Measurements from ENCODE around the gene ACTL8.

The ACTL8 gene

DNA sequence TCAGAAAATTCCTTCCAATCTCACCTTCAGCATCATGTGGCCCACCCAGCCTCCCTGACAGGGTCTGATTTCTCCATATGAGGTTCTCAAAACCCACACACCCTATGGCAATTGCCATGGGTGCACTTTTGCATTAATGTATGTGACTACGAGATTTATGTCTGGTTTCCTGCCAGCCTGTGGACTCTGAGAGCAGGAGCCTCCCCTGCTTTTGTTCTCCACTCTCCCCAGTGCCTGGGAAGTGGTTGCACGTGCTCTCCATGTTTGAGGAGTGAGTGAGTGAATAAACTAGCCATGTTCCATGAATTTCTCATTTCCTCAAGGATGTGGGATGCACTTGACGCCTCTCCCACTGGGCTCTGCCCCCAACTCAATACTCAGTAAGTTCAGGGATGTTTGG, 91.2 kb downstream of the ACTL8 start:
- DNase-seq (ENCODE audit: low read depth): no peak

DNA sequence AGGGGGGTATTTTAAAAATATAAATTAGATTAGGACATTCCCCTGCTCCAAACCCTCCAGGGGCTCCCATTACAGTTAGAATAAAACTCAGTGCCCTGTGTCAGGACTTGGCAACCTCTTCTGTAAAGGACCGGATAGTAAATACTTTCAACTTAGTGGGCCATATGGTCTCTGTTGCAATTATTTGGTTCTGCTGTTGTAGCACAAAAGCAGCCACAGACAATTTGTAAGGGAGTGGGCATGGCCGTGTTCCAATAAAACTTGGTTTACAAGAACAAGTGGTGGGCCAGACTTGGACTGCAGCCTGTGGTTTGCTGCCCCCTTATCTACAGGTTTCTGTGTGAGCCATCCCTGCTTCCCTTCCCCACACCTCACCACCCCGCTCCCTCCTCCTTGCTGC, 92.0 kb downstream of the ACTL8 start:
- no peak for DNase-seq (ENCODE audit: low read depth)

DNA sequence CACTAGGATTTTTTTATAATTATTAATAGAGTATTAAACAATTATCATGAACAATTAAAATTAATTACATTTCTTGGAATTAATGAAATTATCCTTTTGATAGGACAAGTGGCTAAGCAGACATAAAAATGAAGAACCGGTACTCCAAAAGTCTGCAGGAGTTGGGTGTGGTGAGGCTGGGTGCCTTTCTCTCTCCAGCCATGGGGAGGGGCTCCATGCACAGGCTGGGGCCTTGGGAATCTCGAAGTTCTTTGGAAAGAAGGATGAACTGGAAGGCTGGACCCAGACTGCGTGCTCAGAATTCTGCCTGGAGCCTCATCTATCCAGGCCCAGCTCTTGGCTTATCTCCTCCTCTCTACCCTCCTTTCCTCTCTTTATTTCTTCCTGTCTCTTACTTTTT, 94.1 kb downstream of the ACTL8 start:
- no peak for DNase-seq (ENCODE audit: low read depth)

DNA sequence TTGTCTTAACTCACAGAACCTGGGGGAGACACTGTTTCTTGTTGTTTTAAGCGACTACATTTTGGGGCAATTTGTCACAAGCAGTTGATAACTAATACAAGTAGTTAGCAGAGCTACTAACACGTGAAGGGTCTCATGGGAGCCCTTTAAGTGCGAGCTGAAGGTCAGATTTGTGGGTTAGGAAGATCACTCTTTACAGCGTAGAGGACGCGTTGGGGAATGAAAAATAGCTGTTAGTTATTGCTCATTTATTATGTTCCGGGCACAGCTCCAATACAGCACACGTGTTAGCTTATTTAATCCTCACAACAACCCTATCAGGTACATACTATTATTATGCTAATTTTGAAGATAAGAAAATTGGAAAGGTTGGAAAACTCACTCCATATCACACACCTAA, 95.9 kb downstream of the ACTL8 start:
- DNase-seq (ENCODE audit: low read depth): no peak

DNA sequence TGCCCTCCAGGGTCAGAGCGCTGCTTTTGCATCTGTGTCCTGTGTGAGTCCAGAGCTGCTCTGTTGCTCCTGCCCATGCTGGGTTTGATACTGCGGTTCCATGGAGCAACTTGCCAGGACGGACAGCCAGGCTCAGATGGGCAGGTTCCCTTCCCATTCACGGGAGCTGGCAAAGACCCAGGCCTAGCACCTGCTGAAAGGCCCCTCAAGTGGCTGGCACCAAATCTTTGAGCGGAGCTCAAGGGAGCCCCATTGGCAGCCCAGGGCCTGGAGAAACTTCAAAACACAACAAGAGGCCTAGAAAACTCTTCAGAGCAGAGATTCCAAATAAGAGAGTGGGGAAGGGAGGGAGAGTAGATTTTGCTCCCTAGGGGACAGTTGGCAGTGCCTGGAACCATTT, 97.2 kb downstream of the ACTL8 start:
- no peak for DNase-seq (ENCODE audit: low read depth)

DNA sequence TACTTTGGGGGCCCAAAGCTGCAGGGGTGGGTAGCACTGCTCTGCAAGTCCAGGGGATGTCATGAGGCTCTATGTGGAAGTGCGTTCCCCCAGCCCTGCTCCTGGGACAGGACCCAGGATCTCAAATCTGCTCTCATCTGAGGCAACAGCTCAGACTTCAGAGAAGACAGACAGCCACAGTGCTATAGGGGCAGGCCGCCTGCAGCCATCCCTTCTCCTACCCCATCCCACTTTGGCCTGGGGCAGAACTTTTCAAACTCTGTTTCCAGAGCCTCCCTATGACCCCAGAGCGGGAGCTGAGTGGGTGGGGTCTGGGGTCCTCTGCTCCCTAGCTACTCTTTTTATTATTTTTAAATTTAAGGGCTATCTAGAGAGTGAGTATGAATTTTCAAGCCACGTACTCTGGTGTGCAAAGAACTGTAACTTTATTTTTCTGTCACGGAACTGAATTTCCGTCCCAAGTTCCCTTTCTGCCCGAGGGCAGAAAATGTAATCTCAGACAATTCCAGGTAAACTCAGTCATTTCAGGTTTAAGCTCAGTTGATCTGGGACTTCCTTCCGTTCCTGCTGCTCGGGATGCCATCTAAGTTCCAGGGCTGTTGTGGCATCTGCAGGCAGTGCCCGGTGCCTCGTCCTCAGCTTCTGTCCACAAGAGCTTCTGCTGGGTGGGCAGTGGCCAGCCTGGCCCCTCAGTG, 98.3 kb downstream of the ACTL8 start:
- DNase-seq (ENCODE audit: low read depth): no peak

DNA sequence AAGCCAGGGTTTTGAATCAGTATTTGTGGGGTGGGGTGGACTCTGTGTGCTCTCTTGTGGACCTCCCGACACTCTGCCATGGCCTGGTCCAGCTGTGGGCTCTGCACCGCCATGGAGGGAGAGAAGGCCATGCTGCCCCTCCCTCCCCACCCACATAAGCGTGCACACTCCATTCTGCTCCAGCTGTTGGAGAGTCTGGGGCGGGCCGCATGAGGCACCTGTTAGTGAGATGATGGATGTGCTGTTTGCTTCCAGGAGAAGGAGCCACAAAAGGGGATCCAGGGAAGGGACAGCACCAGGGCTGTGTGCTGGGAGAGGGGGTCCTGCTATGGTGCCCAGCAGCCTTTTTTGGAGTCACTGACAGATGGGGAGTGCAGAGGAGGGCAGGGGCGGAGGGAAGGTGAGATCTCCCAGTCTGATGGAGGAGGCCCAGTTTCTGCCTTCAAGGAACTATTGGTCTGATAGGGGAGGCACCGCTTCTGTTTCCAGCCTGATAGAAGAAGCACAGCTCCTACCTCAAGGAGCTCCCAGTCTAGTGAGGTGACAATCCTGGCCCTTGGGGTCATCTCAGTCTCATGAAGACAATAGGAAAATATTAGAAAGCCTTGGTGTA, 101.5 kb downstream of the ACTL8 start:
- no peak for DNase-seq (ENCODE audit: low read depth)

DNA sequence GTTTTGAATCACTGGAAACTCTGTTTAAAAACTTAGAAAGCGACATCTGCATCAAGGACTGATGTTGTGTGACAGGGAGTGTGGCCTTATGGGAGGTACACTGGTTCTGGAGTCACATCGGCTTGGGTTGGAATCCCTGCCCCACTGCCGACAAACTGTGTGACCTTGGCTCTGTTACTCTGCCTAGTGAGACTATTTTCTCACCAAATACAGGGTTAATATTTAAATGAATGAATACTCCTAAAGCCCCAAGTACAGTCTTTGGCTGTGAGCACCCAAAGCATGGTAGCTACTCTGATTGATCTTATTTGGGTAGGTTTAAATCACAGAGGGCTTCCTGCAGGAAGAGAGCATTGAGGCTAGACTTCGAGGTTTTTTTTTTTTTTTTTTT, 102.0 kb downstream of the ACTL8 start:
- DNase-seq (ENCODE audit: low read depth): no peak

DNA sequence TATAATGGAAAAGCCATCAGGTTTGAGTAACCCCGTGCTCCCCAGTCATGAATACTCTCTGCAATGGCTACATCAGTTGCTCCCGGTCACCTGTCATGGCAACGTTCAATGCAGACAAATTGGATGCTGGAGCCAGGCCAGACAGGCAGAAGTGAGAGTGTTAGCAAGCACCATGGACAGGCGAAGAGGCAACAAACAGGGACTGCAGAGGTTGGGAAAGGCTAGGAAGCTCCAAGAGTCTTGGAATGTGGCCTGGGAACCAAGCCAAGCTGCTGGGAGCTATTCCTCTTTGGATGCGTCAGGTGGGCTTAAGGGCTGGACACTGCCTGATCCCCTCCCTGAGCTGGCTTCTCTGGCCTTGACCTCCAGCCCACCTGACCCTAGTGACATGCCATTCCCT, 102.9 kb downstream of the ACTL8 start:
- no peak for DNase-seq (ENCODE audit: low read depth)

DNA sequence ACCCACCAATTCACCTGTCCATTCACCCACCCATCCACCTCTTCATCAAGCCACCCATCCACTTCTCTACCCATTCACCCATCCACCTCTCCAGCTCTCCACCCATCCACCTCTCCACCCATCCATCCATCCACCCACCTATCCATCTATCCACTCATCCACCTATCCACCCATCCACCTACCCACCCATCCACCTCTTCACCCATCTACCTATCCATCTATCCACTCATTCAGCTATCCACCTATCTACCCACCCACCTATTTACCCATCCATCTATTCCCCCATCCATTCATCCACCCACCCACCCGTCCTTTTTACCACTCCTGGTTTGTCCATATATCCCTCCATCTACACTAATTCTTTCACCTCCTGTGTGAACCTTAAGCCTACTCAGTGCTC, 105.7 kb downstream of the ACTL8 start:
- DNase-seq (ENCODE audit: low read depth): no peak

DNA sequence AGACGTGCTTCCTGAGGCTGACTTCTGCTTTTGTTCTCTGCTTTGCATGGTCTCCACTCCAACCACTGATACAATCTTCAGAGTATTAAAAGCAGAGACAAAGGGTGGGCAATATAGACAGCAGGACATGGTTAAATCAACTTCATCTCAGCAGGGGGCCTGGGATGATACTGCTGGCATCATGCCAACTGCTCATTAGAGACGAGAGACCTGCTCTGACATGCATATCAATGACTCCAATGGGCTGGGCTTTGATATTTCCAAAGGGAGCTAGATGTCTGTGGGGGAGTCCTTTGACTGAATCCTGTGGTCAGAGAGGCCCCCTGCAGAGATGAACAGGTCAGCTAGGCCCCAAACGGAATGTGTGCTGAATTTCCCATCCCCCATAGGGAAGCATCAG, 106.6 kb downstream of the ACTL8 start:
- DNase-seq (ENCODE audit: low read depth): no peak

DNA sequence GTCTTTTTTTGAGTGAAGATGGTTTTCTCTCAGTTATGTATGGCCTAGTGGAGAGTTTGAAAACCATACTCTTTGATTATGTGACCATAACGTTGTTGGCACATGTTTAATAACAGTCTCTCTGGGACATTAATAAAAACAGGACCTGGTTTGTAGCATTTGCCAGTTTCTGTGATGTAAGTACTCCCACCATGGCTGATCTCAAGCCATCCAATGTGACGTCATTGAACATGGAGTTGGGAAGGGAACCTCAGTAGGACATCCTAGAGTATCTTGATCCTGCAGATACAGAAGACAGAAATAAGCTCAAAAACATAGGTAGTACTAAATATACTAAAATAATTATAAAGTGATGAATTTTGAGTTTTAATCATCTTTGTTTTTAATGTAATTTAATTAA, 107.0 kb downstream of the ACTL8 start:
- no peak for DNase-seq (ENCODE audit: low read depth)

DNA sequence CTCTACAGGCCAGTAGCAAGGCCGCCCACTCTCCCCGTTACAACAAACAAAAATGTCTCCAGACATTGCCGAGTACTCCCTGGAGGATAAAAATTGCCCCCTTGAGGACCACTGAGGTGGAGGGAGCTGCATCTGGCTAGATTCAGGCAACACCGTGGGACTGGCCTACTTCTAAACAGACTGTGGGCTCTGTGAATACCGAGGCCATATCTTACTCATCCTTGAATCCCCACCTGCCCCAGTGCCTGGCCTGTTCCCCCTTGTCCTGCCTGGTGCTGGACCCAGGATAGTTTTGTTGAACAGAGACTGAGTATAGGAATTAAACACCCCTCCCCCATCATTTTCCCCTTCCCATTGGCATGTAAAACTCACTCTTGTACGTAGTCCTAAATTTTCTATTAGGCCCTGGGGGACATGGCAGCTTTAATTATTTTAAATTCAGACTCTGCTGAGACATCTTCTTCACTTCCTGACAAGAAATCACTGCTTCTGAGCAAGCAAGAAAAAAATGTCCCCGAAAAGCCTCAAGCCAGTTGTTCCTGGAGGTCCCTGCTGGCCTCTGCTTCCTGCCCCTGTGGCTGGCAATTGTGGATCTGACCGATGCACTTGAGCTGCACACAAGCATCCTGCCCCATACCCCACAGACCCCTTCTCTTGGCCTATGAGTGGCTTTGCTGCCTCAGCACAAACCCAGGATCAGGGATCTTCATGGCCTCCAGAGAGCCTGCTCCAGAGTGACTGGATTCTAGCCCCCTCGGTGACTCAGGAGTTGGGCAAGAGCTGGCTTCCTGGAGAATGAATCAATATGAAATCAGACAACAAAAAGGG, 111.0 kb downstream of the ACTL8 start:
- no peak for DNase-seq (ENCODE audit: low read depth)

DNA sequence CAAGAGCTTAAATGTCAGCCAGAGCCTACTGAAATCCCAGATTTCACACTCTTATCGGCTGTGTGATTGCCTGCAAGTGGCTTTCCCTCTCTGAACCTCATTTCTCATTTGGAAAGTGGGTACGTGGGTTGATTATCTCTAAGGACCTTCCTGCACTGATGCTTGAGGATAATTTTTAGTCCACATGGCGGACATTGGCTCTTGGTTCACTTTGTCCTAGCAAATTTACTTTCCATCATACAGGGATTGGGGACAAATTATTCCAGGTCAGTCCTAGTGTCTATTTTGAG, 111.6 kb downstream of the ACTL8 start:
- no peak for DNase-seq (ENCODE audit: low read depth)

DNA sequence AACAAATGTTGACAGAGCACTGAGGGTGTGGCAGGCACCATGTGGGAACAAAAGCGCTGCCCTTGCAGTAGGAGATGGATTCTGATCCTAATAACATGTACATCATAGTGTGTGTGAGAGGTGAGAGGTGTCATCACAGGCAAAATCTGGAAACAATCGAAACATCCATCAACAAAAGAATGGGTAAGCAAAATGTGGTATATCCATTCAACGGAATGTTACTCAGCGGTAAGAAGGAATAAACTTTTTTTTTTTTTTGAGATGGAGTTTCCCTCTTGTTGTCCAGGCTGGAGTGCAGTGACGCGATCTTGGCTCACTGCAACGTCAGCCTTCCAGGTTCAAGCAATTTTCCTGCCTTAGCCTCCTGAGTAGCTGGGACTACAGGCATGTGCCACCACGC, 112.3 kb downstream of the ACTL8 start:
- DNase-seq (ENCODE audit: low read depth): no peak

DNA sequence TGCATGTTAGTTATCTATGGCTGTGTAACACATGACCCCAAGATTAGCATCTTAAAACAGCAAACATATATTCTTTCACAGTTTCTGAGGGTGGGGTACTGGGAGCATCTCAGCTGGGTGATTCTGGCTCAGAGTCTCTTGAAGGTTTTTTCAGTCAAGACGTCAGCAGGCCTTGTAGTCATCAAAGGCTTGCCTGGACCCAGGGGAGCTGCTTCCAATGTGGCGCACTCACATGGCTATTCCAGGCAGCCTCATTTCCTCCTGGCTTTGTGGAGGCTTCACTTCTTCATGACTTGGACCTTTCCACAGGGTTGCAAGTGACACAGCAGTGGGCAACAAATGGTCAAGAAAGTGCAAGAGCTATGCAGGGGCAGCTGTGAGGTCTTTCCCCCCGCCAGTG, 114.7 kb downstream of the ACTL8 start:
- DNase-seq (ENCODE audit: low read depth): no peak

DNA sequence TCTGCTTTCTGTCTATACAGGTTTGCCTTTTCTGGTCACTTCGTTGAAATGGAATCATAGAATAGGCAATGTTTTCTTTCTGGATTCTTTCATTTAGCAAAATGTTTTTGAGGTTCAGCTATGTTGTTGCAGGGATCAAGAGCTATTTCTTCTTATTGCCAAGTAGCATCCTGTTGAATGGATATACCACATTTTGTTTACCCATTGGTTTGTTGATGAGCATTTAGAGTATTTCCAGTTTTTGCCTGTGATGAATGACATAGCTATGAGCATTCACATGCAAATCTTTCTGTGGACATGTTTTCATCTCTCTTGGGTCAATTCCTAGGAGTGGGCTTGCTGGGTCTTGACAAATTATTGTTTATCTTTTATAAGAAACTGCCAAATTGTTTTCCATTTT, 115.5 kb downstream of the ACTL8 start:
- DNase-seq (ENCODE audit: low read depth): no peak

DNA sequence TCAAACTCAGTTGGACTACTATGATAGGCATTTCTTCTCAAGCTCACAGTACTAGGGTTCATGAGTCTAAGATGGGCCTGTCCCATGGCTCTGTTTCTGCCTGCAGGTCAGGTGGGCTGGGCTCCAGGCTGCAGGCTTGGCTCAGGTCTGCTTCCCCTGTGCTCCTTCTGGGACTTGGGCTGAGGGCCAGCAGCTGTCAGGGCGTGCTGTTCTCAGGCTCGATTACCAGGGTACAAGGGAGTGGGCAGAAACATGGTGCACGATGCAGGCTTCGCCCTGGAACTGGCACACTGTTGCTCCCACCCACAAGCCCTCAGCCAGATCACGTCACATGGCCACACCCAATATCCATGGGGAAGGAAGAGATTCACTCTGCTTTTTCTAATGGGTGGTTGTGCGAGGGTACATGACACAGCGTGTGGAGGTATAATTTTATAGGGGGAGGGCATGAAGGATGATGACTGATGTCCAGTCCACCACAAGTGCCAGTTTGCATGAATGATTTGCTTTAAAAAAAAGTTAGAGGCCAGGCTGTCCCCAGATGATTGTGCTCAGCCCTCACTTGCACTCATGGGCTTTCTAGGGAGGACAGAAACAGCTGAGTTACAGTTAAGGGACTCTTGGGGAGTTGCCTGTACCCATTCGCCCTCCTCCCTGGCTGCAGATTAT, 118.0 kb downstream of the ACTL8 start:
- DNase-seq (ENCODE audit: low read depth): no peak

DNA sequence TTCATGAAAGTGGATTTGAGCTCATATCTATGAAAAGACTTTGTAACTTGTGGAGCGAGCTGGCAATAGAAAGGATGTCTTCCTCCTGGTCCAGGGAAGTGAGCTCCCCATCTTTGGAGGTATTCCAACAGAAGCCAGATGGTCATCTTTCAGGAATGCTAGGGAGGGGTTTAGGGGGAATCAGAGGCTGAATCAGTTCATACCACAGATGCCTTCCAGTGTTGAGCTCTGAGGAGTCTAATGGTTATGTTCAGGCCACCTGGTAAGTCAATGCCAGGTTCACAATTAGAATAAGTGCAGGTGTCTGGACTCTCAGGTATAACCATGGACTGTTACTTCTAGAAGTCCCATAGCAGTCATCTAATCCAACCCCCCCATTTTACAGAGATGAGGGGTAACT, 119.1 kb downstream of the ACTL8 start:
- DNase-seq (ENCODE audit: low read depth): no peak

DNA sequence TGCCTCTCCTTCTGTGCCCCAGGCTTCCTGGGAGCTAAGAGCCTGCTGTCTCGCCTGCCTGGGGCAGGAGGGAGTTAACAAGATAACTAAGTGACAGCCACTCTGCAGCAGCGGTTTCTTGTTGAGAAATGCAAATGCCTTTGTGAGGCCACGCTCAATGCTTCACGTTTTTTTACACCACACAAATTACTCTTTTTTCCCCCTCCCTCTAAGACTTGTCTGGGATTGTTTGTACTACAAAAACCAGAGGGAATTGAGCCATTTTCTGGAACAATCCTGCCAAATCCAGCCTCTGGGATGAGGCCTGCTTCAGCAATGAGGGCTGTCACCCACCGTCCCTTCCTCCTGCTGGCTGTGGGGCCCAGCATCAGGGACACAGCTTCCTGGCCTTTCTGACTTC, 119.6 kb downstream of the ACTL8 start:
- no peak for DNase-seq (ENCODE audit: low read depth)

DNA sequence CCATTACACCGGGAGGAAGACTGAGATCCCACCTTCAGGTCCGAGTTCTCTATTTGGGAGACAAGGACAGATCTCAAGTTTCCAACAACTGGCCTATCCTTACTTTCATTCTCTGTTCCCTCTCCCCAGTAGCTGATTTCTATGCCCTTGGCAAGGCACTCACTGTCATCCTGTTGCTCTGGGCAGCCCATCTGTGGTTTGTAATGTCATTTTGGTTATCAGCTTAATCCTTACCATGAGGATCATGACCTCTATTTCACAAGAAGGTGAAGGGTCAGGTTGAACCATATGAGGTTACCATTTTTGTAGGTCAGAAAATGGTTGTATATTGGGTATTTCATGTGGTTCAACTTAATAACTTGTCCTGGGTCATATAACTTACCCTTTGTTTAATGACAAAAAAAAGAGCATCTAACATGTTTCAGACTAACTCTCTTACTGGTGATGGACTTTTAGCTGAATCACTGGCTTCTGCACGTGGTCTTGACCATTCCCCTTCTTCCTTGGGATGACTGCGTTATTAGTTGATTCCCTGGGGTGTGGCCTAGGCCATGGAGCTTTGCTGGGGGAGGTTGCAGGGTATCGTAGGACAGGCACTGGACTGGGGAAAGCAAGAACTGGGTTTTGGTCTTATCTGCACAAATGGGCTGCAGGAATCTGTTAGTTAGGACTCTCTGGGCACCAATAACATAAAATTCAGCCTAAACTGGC, 120.2 kb downstream of the ACTL8 start:
- DNase-seq (ENCODE audit: low read depth): no peak

DNA sequence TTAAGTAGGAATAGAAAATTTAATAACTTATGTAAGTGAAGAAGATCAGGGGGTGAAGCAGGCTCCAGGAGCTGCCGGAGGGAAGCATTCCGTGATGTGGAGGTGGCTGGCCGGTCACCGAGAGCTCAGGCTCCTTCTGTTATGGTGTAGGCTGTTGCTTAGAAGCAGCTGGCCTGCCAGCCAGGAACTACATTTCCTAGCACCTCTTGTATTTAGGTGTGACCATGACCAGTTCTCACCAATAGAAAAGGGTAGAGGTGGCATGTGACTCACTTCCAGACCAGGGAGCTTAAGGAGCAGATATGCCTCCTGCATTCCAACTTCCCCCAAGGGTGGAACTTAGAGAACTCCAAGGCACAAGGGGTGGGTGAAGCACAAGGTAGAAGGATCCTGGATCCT, 120.7 kb downstream of the ACTL8 start:
- no peak for DNase-seq (ENCODE audit: low read depth)

Measured in stimulated activated CD8-positive, alpha-beta memory T cell treated with anti-CD3 and anti-CD28 coated beads, Interleukin-12 subunit alpha, Interleukin-12 subunit beta, amount 100 ng/mL, for 4 hours (primary cell).